IPS DF 6.9 (cell line): ENCODE results near the gene RNF213.
"Not testable (repeated sequence)": the region's sequence is repeated elsewhere in the genome, so short reads cannot be mapped to it uniquely, and the experiment has no call there.

Source experiments
- DNase-seq: peaks from one replicate; pipeline ENCODE4 v3.0.0-alpha.2; 2013; ENCODE audit warnings: low read depth, low spot score
- H3K27ac ChIP-seq: one replicate; pipeline ENCODE4 v1.5.1; 2013; ENCODE audit warnings: low read length, control low read depth
- H3K27me3 ChIP-seq: 2 replicates; pipeline ENCODE4 v1.6.1; 2013; ENCODE audit warnings: mild to moderate bottlenecking, low read length; ENCODE audit not compliant: control insufficient read depth, insufficient read depth
- H3K36me3 ChIP-seq: 2 replicates; pipeline ENCODE4 v1.6.1; 2013; ENCODE audit warnings: low read length; ENCODE audit not compliant: control insufficient read depth, insufficient read depth
- H3K4me1 ChIP-seq: 2 replicates; pipeline ENCODE4 v1.6.1; 2013; ENCODE audit warnings: low read length; ENCODE audit not compliant: control insufficient read depth, insufficient read depth
- H3K4me3 ChIP-seq: 2 replicates; pipeline ENCODE4 v1.5.1; 2013; ENCODE audit warnings: mild to moderate bottlenecking, low read length
- H3K9me3 ChIP-seq: 2 replicates; pipeline ENCODE4 v1.6.1; 2013; ENCODE audit warnings: low read length, inconsistent platforms; ENCODE audit not compliant: control insufficient read depth, insufficient read depth
- WGBS: extraction: QIAGEN DNeasy Blood & Tissue Kit; methylation state at CpG from one replicate; pipeline ENCODE4 v1.1.7; 2013; ENCODE audit warnings: mixed read lengths, missing lambda C conversion rate; ENCODE audit not compliant: insufficient read length, insufficient coverage; 5-methylcytosine and 5-hydroxymethylcytosine counted together

The RNF213 gene

GRCh38 chr17:80389011-80389995, 128.7 kb downstream of the RNF213 start:
- no peaks in the 10 kb centered on the region for H3K27me3 ChIP-seq
- H3K36me3 ChIP-seq, result peaks cover 37% of the 10 kb centered on the region
- WGBS, result no CpG with 5 or more reads among the region's 22 CpGs

GRCh38 chr17:80393241-80393890, 132.7 kb downstream of the RNF213 start:
- Histone ChIP-seq H3K36me3 (peaks cover 23% of the 10 kb centered on the region), H3K9me3 (no peaks in the 10 kb centered on the region), H3K4me3 (no peak overlapping the region), H3K4me1 (no peaks in the 10 kb centered on the region), H3K27ac (no peak overlapping the region), H3K27me3 (no peaks in the 10 kb centered on the region)
- no CpG with 5 or more reads among the region's 15 CpGs for WGBS
- DNase-seq, result no peak

More at GRCh38 chr17:80389011-80389995, 128.7 kb downstream of the RNF213 start:
- no peaks in the 10 kb centered on the region for H3K9me3 ChIP-seq
- no peak overlapping the region for H3K27ac ChIP-seq
- DNase-seq, result no peak
- no peaks in the 10 kb centered on the region for H3K4me1 ChIP-seq
- H3K4me3 ChIP-seq, result no peak overlapping the region

DNA sequence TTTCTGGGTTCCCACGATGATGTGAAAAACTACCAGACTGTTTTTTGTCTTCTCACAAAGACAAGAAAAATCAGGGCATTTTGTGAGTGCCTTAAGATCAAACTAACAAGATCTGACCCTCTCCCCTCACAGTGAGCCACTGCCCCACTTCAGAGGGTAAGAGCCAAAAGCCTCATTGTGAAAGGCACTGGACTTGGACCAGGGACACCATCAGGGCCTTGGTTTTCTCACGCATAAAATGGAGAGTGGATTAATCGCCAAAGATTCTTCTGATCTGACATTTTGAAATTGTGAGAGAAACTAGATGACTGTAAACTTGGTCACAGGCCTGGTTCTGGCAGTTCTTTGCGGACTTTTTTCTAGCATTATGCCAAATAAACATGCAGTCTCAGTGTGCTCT, 133.3 kb downstream of the RNF213 start:
- H3K36me3 ChIP-seq, result peaks cover 18% of the 10 kb centered on the region
- no CpG with 5 or more reads among the region's 4 CpGs for WGBS

DNA sequence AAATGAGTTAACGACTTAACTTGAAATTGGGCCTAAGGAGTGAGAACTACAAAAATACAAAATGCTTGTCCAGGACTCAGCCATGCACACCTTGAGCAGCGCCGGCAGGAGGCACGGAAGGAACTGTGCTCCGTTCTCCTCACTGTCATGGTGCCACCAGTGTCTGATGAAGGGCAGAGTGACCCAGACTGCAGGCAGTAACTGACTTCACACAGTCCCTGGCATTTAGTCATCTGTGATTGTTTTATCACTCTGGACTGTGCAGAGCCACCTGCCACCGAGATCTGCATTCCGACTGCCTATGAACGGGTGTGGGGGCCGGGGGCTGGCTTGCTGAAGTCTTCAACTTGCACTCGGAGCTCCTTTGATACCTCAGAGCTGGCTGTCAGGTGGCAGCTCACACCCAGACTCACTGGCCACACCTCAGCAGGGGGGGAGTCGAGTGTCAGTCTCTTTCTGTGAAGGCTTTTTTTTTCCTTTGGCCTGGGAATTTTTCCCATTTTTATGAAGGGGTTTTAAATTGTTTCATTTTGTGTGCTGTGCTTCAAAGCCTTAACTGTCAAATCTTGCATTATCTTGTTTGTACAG, 134.1 kb downstream of the RNF213 start:
- no peaks in the 10 kb centered on the region for H3K9me3 ChIP-seq
- H3K36me3 ChIP-seq, result peaks cover 10% of the 10 kb centered on the region
- H3K27ac ChIP-seq, result no peak overlapping the region
- no peaks in the 10 kb centered on the region for H3K4me1 ChIP-seq
- H3K4me3 ChIP-seq, result no peak overlapping the region
- WGBS, result no CpG with 5 or more reads among the region's 11 CpGs
- H3K27me3 ChIP-seq, result no peaks in the 10 kb centered on the region
- DNase-seq, result no peak

More for the DNA sequence above, 133.3 kb downstream of the RNF213 start:
- Histone ChIP-seq H3K9me3 (no peaks in the 10 kb centered on the region), H3K4me1 (no peaks in the 10 kb centered on the region), H3K27me3 (no peaks in the 10 kb centered on the region), H3K4me3 (no peak overlapping the region), H3K27ac (no peak overlapping the region)
- no peak for DNase-seq

GRCh38 chr17:80395402-80396151, 134.9 kb downstream of the RNF213 start:
- Histone ChIP-seq H3K4me3 (no peak overlapping the region), H3K27me3 (no peaks in the 10 kb centered on the region), H3K4me1 (no peaks in the 10 kb centered on the region), H3K27ac (no peak overlapping the region), H3K36me3 (peaks cover 7% of the 10 kb centered on the region; the same call in 1 of the 2 replicates), H3K9me3 (no peaks in the 10 kb centered on the region)
- DNase-seq, result no peak
- WGBS, result no CpG with 5 or more reads among the region's 15 CpGs

- no peak for DNase-seq
- Histone ChIP-seq H3K9me3 (no peaks in the 10 kb centered on the region), H3K36me3 (peaks cover 7% of the 10 kb centered on the region; the same call in 1 of the 2 replicates), H3K4me3 (no peak overlapping the region), H3K4me1 (no peaks in the 10 kb centered on the region), H3K27ac (no peak overlapping the region), H3K27me3 (no peaks in the 10 kb centered on the region)
- WGBS, result 100% methylated on average over 3 of the region's 9 CpGs
These were observed 135.7 kb downstream of the RNF213 start for GRCh38 chr17:80396157-80397033.

GRCh38 chr17:80397034-80397387, 136.4 kb downstream of the RNF213 start:
- H3K27ac ChIP-seq, result no peak overlapping the region
- DNase-seq, result no peak
- WGBS, result no CpG with 5 or more reads among the region's 6 CpGs
- no peak overlapping the region for H3K4me3 ChIP-seq
- no peaks in the 10 kb centered on the region for H3K9me3 ChIP-seq
- H3K27me3 ChIP-seq, result no peaks in the 10 kb centered on the region
- no peaks in the 10 kb centered on the region for H3K4me1 ChIP-seq
- peaks cover 7% of the 10 kb centered on the region; the same call in 1 of the 2 replicates for H3K36me3 ChIP-seq

GRCh38 chr17:80397686-80398085, 137.0 kb downstream of the RNF213 start:
- Histone ChIP-seq H3K9me3 (no peaks in the 10 kb centered on the region), H3K27ac (no peak overlapping the region), H3K27me3 (no peaks in the 10 kb centered on the region), H3K36me3 (peaks cover 7% of the 10 kb centered on the region; the same call in 1 of the 2 replicates), H3K4me1 (no peaks in the 10 kb centered on the region), H3K4me3 (no peak overlapping the region)
- DNase-seq, result no peak
- WGBS, result no CpG with 5 or more reads among the region's 10 CpGs

GRCh38 chr17:80401086-80401485, 140.4 kb downstream of the RNF213 start:
- not testable (repeated sequence) for H3K4me1 ChIP-seq, H3K9me3 ChIP-seq
- no CpG with 5 or more reads among the region's 9 CpGs for WGBS

More at GRCh38 chr17:80401086-80401485, 140.4 kb downstream of the RNF213 start:
- not testable (repeated sequence) for H3K27ac ChIP-seq, H3K27me3 ChIP-seq, H3K36me3 ChIP-seq, DNase-seq, H3K4me3 ChIP-seq
